ENCODE measurements around the gene TPD52L1. TPM values are rescaled to one million over a fixed set of nuclear protein-coding genes. Genes with fewer than 3 reads are reported as not detected.

Gene TPD52L1
- total RNA-seq, 1 experiment from 2014 or later = 50.6 TPM

DNA sequence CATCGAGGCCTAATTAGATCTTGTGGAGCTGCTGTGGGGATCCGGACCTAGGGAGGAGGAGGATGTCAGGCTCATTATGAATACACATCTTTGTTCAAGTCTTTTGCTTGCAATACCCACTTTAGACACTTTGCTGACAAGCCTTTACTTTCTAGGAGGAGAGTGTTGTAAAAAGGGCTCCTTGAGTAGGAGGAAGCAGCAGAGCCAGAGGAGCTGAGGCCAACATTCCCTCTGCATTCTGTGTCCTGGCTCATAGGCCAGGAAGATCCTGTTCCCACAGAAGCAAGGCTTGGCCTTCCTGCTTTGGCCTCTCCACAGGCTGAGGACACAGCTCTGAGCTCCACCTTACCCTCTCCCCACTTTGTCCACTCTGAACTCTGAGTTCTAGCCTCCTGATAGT is 67.1 kb downstream of the TPD52L1 start:
- no peaks in the 10 kb centered on the region for H3K27me3 Mint-ChIP-seq (ENCODE audit: unreplicated experiment)
- intact Hi-C loops (cut with micrococcal nuclease; ENCODE audit: unreplicated experiment) = no loop called here
- no peak overlapping the region for H3K4me3 Mint-ChIP-seq (ENCODE audit: low read depth, unreplicated experiment)
- H3K9me3 Mint-ChIP-seq (ENCODE audit: low read depth, unreplicated experiment) = no peaks in the 10 kb centered on the region
- H3K4me1 Mint-ChIP-seq (ENCODE audit: low read depth, unreplicated experiment) = peaks cover 49% of the 10 kb centered on the region
- peak overlapping the region; percentile 56 for H3K27ac Mint-ChIP-seq (ENCODE audit: unreplicated experiment)
- TF ChIP-seq, protein P1, sequence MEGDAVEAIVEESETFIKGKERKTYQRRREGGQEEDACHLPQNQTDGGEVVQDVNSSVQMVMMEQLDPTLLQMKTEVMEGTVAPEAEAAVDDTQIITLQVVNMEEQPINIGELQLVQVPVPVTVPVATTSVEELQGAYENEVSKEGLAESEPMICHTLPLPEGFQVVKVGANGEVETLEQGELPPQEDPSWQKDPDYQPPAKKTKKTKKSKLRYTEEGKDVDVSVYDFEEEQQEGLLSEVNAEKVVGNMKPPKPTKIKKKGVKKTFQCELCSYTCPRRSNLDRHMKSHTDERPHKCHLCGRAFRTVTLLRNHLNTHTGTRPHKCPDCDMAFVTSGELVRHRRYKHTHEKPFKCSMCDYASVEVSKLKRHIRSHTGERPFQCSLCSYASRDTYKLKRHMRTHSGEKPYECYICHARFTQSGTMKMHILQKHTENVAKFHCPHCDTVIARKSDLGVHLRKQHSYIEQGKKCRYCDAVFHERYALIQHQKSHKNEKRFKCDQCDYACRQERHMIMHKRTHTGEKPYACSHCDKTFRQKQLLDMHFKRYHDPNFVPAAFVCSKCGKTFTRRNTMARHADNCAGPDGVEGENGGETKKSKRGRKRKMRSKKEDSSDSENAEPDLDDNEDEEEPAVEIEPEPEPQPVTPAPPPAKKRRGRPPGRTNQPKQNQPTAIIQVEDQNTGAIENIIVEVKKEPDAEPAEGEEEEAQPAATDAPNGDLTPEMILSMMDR (IDR thresholded peaks at IDR 0.05; ENCODE audit: unreplicated experiment) = no peak
- no TSS peak for BruUV-seq (replicated peaks)
- no peaks in the 10 kb centered on the region for H3K36me3 Mint-ChIP-seq (ENCODE audit: insufficient read depth, unreplicated experiment)
- DNase-seq = no peak
- CTCF ChIA-PET = interaction anchor here (1.5 kb wide), 1 partner anchor 38 kb away, joined by 3 read pairs; no protein-coding TSS in a partner anchor

DNA sequence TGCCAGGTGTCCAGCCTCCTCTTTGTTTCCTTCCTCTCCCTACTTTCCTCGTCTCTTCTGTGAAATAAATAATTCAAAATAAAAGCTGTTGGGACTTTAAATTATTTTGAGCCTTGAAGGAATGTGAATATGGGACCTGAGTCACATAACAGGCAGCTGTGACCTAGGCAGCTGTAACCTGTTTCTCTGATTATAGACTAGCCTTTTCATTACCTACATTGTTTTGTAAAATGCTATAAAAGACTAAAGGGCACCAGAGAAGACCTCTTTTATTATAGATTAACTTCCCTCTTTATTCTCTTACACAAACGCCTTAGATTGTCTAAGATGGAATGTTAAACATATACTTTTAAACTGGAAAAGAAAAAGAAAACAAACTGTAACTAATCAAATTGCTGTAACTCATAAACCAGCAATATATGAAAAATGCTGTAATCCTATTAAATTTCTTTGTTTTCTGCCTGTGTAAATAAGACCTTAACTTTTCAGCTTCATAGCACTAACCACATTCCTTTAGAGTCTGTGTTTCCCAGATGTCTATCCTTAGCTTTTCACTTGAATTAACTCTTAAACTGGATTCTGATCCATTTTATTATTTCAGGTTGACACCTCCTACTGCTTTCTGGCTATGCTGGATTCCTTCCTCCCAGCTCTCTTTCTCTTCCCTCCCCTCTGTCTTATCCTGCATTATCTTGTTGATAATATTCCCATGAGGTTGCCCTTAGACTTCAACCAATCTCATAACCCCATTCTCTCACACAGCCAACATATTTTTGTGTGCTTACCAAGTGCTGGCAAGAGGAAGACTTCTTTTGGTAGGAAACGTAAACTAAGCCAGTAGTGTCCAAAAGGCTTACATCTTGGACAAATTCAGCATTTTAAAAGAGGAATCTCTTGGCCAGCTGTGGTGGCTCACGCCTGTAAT is 69.2 kb downstream of the TPD52L1 start:
- TF ChIP-seq, protein P1 (IDR thresholded peaks at IDR 0.05; ENCODE audit: unreplicated experiment) = no peak
- Mint-ChIP-seq H3K4me1 (ENCODE audit: low read depth, unreplicated experiment) (peaks cover 49% of the 10 kb centered on the region), H3K27ac (ENCODE audit: unreplicated experiment) (peak overlapping the region; percentile 10), H3K27me3 (ENCODE audit: unreplicated experiment) (no peaks in the 10 kb centered on the region), H3K9me3 (ENCODE audit: low read depth, unreplicated experiment) (no peaks in the 10 kb centered on the region), H3K4me3 (ENCODE audit: low read depth, unreplicated experiment) (no peak overlapping the region), H3K36me3 (ENCODE audit: insufficient read depth, unreplicated experiment) (no peaks in the 10 kb centered on the region)
- CTCF ChIA-PET = no interaction called here
- no TSS peak for BruUV-seq (replicated peaks)
- intact Hi-C loops (cut with micrococcal nuclease; ENCODE audit: unreplicated experiment) = no loop called here
- no peak for DNase-seq

DNA sequence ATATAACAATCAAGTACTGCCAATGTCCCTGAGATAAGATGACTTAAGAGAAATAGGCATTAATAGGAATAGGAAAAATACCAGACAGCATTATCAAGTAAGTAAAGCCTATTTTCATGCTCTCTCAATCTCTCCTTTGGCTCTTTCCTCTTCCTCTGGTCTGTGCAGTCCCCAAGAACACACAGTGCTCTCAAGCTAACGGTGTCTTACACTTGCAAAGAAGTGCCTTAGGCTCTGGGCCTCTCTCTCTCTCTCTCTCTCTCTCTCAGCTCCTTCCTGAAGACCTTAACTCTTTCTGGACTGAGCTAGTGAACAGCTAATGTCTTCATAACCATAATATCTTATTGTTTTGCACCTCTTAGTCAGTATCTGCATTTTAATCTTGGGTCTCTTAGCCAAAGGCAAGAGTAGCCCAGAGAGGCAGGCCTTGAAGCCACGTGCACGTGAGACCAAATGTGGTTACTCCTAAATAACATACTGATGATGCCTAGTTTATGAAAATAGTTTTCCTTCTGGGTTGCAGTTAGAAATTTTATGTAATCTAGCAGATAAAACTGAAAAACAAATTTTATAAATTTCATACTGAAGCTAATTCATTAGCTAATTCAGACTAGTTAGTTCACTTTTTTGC is 70.8 kb downstream of the TPD52L1 start:
- intact Hi-C loops (cut with micrococcal nuclease; ENCODE audit: unreplicated experiment) = no loop called here
- DNase-seq = no peak
- H3K36me3 Mint-ChIP-seq (ENCODE audit: insufficient read depth, unreplicated experiment) = no peaks in the 10 kb centered on the region

DNA sequence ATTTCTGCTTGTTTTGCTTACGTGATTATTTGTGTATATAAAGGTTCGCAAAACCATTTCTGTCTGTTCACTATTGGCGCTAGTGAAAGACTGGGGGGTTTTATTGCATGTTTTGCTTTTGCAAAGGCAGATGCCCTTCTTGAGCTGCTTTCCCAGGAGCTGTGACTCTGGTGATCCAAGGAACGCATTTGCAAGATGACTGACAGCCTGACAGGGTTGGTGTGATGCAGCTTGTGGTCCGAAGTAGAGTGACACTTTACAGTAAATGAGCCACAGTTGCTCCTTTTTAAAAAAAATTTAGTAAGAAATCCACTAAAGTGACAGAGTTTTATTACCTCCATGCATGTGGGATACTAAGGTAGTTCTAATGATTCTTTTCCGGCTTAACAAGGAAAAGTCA is 73.7 kb downstream of the TPD52L1 start:
- intact Hi-C loops (cut with micrococcal nuclease; ENCODE audit: unreplicated experiment) = no loop called here
- Mint-ChIP-seq H3K4me3 (ENCODE audit: low read depth, unreplicated experiment) (no peak overlapping the region), H3K4me1 (ENCODE audit: low read depth, unreplicated experiment) (peaks cover 24% of the 10 kb centered on the region), H3K36me3 (ENCODE audit: insufficient read depth, unreplicated experiment) (no peaks in the 10 kb centered on the region), H3K27me3 (ENCODE audit: unreplicated experiment) (no peaks in the 10 kb centered on the region), H3K27ac (ENCODE audit: unreplicated experiment) (no peak overlapping the region), H3K9me3 (ENCODE audit: low read depth, unreplicated experiment) (no peaks in the 10 kb centered on the region)
- DNase-seq = no peak
- CTCF ChIA-PET = no interaction called here
- TF ChIP-seq, protein P1 (IDR thresholded peaks at IDR 0.05; ENCODE audit: unreplicated experiment) = no peak
- BruUV-seq (replicated peaks) = no TSS peak

More for the DNA sequence above, 70.8 kb downstream of the TPD52L1 start:
- Mint-ChIP-seq H3K4me1 (ENCODE audit: low read depth, unreplicated experiment) (peaks cover 48% of the 10 kb centered on the region), H3K27me3 (ENCODE audit: unreplicated experiment) (no peaks in the 10 kb centered on the region), H3K4me3 (ENCODE audit: low read depth, unreplicated experiment) (no peak overlapping the region), H3K27ac (ENCODE audit: unreplicated experiment) (no peak overlapping the region), H3K9me3 (ENCODE audit: low read depth, unreplicated experiment) (no peaks in the 10 kb centered on the region)
- CTCF ChIA-PET = interaction anchor here (0.7 kb wide), 1 partner anchor 8 kb away, joined by 8 read pairs; no protein-coding TSS in a partner anchor
- TF ChIP-seq, protein P1 (IDR thresholded peaks at IDR 0.05; ENCODE audit: unreplicated experiment) = no peak
- BruUV-seq (replicated peaks) = no TSS peak
